Prostate gland (tissue), 2 donors: ENCODE measurements around the gene KLHL29.

Source experiments
- POLR2A ChIP-seq: fragments of 450-650 bp; IDR thresholded peaks from one replicate; pipeline ENCODE4 v1.6.1; 2016; ENCODE audit warnings: antibody characterized with exemption, mild to moderate bottlenecking
- TF ChIP-seq, protein P1 (sequence below), 4 experiments: fragments of 200-600 bp in 2 of 4; fragments of 450-650 bp in 2 of 4; sonication (generic) in 2 of 4; IDR thresholded peaks; 1 replicate in 3 of 4; 2 replicates in 1 of 4; pipeline ENCODE4 v1.5.1; 2016 to 2019; ENCODE audit warnings: antibody characterized with exemption in 4 of 4, mild to moderate bottlenecking in 2 of 4, moderate library complexity in 2 of 4

DNA sequence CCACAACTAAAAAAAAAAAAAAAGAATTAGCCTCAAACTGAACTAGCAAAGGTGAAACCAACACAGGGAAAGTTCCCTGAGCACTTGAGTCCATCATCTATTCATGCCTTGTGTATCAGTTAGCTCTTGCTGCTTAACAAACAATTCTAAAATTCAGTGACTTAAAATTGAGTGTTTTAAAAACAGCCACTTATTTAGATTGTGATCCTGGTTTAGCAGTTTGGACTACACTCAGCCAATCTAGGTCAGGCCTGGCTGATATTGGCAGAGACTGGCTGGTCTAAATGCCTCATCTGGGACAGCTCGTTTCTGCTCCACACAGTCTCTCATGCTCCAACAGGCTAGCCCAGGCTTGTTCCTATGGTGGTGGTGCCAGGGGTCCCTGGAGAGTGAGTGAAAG lies 294.1 kb downstream of the KLHL29 start:
- no peak for TF ChIP-seq POLR2A
- TF ChIP-seq, protein P1, sequence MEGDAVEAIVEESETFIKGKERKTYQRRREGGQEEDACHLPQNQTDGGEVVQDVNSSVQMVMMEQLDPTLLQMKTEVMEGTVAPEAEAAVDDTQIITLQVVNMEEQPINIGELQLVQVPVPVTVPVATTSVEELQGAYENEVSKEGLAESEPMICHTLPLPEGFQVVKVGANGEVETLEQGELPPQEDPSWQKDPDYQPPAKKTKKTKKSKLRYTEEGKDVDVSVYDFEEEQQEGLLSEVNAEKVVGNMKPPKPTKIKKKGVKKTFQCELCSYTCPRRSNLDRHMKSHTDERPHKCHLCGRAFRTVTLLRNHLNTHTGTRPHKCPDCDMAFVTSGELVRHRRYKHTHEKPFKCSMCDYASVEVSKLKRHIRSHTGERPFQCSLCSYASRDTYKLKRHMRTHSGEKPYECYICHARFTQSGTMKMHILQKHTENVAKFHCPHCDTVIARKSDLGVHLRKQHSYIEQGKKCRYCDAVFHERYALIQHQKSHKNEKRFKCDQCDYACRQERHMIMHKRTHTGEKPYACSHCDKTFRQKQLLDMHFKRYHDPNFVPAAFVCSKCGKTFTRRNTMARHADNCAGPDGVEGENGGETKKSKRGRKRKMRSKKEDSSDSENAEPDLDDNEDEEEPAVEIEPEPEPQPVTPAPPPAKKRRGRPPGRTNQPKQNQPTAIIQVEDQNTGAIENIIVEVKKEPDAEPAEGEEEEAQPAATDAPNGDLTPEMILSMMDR (IDR thresholded peaks at IDR 0.05), result no peak
